Calu3 (cell line): Measurements from ENCODE around the gene VPS51. TPM values are rescaled to one million over a fixed set of nuclear protein-coding genes. Genes with fewer than 3 reads are reported as not detected.

Experiments
- BruUV-seq: library from RNA; stranded (reverse); fragments of 400-500 nt; replicated peaks from 2 replicates; lab custom pipeline; 2021; lab: Mats Ljungman, UMichigan
- CTCF ChIA-PET: fragments of 300-600 bp; sonication (Branson Sonifier 250); formaldehyde crosslinking; loops from one replicate; lab custom pipeline; 2022; ENCODE audit warnings: antibody characterized with exemption; lab: Charles Lee
- DNase-seq: peaks from one replicate; pipeline ENCODE4 v3.0.0; 2022
- H3K27ac Mint-ChIP-seq: one replicate; pipeline ENCODE4 v1.8.0; 2022; ENCODE audit warnings: mixed read lengths; ENCODE audit not compliant: unreplicated experiment
- H3K27me3 Mint-ChIP-seq: one replicate; pipeline ENCODE4 v1.8.0; 2022; ENCODE audit warnings: mixed read lengths; ENCODE audit not compliant: unreplicated experiment
- H3K36me3 Mint-ChIP-seq: one replicate; pipeline ENCODE4 v1.8.0; 2022; ENCODE audit warnings: mild to moderate bottlenecking, moderate library complexity, mixed read lengths; ENCODE audit not compliant: insufficient read depth, unreplicated experiment
- H3K4me1 Mint-ChIP-seq: one replicate; pipeline ENCODE4 v1.8.0; 2022; ENCODE audit warnings: mild to moderate bottlenecking, low read depth, mixed read lengths; ENCODE audit not compliant: unreplicated experiment
- H3K4me3 Mint-ChIP-seq: one replicate; pipeline ENCODE4 v1.8.0; 2022; ENCODE audit warnings: mild to moderate bottlenecking, low read depth, moderate library complexity, mixed read lengths; ENCODE audit not compliant: unreplicated experiment
- H3K9me3 Mint-ChIP-seq: one replicate; pipeline ENCODE4 v1.8.0; 2022; ENCODE audit warnings: low read depth, mixed read lengths; ENCODE audit not compliant: unreplicated experiment
- intact Hi-C: fragments of 100-400 bp; cut with micrococcal nuclease; formaldehyde crosslinking; loops from one replicate; pipeline ENCODE4 v1.10.0; 2022; ENCODE audit not compliant: unreplicated experiment
- total RNA-seq: library from RNA; stranded (reverse); gene quantifications from 2 replicates; pipeline ENCODE4 v1.2.3, GENCODE V29; 2022
- TF ChIP-seq, protein P1 (sequence below): fragments of 200-600 bp; IDR thresholded peaks from one replicate; pipeline ENCODE4 v1.8.0; 2022; ENCODE audit warnings: antibody characterized with exemption; ENCODE audit not compliant: unreplicated experiment

Gene VPS51
- total RNA-seq, 1 experiment from 2014 or later = 78.1 TPM

DNA sequence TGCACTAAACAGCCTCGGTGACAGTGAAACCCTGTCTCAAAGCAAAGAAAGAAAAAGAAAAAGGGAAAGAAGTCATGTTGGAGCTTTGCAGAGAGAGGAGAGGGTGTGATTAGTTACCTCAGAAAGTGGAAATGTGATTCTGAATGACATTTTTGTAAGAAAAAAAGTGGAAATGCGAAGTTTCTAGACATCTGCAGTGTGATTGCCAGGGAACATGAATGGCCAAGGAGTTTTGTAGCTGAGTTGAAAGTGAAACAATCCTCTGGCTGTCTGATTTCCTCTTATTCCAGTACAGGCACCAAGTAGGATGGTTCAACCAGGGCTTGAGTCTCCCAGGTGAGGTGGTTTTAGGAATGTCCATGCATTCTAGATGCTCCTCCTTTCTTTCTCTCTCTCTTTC lies 56.1 kb downstream of the VPS51 start:
- no peaks in the 10 kb centered on the region for H3K36me3 Mint-ChIP-seq
- H3K4me1 Mint-ChIP-seq = peaks cover 45% of the 10 kb centered on the region
- H3K27ac Mint-ChIP-seq = no peak overlapping the region
- no peaks in the 10 kb centered on the region for H3K27me3 Mint-ChIP-seq
- H3K9me3 Mint-ChIP-seq = no peaks in the 10 kb centered on the region
- intact Hi-C loops = no loop called here
- BruUV-seq = no TSS peak
- DNase-seq = no peak
- TF ChIP-seq, protein P1, sequence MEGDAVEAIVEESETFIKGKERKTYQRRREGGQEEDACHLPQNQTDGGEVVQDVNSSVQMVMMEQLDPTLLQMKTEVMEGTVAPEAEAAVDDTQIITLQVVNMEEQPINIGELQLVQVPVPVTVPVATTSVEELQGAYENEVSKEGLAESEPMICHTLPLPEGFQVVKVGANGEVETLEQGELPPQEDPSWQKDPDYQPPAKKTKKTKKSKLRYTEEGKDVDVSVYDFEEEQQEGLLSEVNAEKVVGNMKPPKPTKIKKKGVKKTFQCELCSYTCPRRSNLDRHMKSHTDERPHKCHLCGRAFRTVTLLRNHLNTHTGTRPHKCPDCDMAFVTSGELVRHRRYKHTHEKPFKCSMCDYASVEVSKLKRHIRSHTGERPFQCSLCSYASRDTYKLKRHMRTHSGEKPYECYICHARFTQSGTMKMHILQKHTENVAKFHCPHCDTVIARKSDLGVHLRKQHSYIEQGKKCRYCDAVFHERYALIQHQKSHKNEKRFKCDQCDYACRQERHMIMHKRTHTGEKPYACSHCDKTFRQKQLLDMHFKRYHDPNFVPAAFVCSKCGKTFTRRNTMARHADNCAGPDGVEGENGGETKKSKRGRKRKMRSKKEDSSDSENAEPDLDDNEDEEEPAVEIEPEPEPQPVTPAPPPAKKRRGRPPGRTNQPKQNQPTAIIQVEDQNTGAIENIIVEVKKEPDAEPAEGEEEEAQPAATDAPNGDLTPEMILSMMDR = no peak
- no peak overlapping the region for H3K4me3 Mint-ChIP-seq
- CTCF ChIA-PET = interaction anchor here (1.2 kb wide), 1 partner anchor 17 kb away, joined by 4 read pairs; no protein-coding TSS in a partner anchor

DNA sequence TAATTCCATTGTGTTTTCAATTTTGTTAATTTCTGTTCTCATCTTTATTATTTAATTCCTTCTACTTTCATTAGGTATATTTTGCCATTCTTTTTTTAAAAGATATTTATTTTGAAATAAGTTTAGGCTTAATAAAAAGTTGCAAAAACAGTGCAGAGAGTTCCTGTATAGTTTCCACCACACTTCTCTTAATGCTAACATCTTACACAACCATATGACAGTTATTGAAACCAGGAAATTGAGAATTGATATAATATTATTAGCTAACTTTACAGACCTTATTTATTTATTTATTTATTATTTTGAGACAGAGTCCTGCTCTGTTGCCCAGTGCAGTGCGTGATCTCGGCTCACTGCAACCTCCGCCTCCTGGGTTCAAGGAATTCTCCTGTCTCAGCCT lies 60.2 kb downstream of the VPS51 start:
- intact Hi-C loops = no loop called here
- H3K4me1 Mint-ChIP-seq = peaks cover 26% of the 10 kb centered on the region
- H3K36me3 Mint-ChIP-seq = no peaks in the 10 kb centered on the region
- H3K27me3 Mint-ChIP-seq = no peaks in the 10 kb centered on the region
- H3K27ac Mint-ChIP-seq = no peak overlapping the region
- no TSS peak for BruUV-seq
- no peak overlapping the region for H3K4me3 Mint-ChIP-seq
- CTCF ChIA-PET = no interaction called here
- TF ChIP-seq, protein P1 = no peak
- H3K9me3 Mint-ChIP-seq = no peaks in the 10 kb centered on the region
- DNase-seq = no peak

DNA sequence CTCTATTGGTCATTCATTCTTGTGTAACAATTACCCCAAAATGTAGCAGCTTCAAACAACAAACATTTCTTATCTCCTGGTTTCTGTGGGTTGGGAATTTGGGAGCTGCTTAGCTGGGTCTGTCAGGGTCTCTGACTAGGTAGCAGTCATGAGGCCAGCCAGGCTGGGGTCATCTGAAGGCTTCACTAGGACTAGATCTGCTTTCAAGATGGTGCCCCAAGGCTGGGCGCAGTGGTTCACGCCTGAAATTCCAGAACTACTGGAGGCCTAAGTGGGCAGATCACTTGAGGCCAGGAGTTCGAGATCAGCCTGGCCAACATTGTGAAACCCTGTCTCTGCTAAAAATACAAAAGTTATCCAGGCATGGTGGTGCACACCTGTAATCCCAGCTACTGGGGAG lies 60.9 kb downstream of the VPS51 start:
- CTCF ChIA-PET = no interaction called here
- H3K9me3 Mint-ChIP-seq = no peaks in the 10 kb centered on the region
- TF ChIP-seq, protein P1 = no peak
- H3K27me3 Mint-ChIP-seq = no peaks in the 10 kb centered on the region
- H3K4me3 Mint-ChIP-seq = no peak overlapping the region
- no peaks in the 10 kb centered on the region for H3K36me3 Mint-ChIP-seq
- no peak for DNase-seq
- H3K4me1 Mint-ChIP-seq = peaks cover 19% of the 10 kb centered on the region
- no TSS peak for BruUV-seq
- intact Hi-C loops = no loop called here
- no peak overlapping the region for H3K27ac Mint-ChIP-seq

DNA sequence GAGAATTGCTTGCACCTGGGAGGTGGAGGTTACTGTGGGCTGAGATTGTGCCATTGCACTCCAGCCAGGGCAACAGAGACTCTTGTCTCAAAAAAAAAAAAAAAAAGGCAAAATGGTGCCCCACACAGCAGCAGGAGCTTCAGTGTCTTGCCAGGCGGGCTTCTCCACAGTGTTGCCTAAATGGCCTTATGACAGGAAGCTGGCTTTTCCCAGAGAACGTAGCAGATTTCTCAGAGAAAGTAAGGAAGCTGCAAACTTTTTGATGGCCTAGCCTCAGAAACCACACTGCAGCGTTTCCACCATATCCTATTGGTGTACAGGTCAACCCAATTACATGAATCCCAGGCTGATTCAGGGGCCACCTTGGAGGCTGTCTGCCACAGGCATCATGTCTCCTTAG lies 61.3 kb downstream of the VPS51 start:
- TF ChIP-seq, protein P1 = no peak
- H3K9me3 Mint-ChIP-seq = no peaks in the 10 kb centered on the region
- no peaks in the 10 kb centered on the region for H3K36me3 Mint-ChIP-seq
- intact Hi-C loops = no loop called here
- H3K27me3 Mint-ChIP-seq = no peaks in the 10 kb centered on the region
- no peak for DNase-seq
- H3K4me1 Mint-ChIP-seq = peaks cover 15% of the 10 kb centered on the region
- no peak overlapping the region for H3K27ac Mint-ChIP-seq
- no TSS peak for BruUV-seq
- H3K4me3 Mint-ChIP-seq = no peak overlapping the region
- CTCF ChIA-PET = interaction anchor here (0.6 kb wide), 1 partner anchor 529 kb away, joined by 3 read pairs; no protein-coding TSS in a partner anchor
